Stimulated activated CD4-positive, alpha-beta T cell treated with anti-CD3 and anti-CD28 coated beads, Interleukin-12 subunit alpha, Interleukin-12 subunit beta, amount 100 ng/mL, for 4 hours (primary cell): ENCODE measurements around the gene FAR1.
"Not testable (repeated sequence)": the region's sequence is repeated elsewhere in the genome, so short reads cannot be mapped to it uniquely, and the experiment has no call there.

Experiments used
- DNase-seq: peaks from one replicate; pipeline ENCODE4 v3.0.0-alpha.2; 2020

Gene FAR1

DNA sequence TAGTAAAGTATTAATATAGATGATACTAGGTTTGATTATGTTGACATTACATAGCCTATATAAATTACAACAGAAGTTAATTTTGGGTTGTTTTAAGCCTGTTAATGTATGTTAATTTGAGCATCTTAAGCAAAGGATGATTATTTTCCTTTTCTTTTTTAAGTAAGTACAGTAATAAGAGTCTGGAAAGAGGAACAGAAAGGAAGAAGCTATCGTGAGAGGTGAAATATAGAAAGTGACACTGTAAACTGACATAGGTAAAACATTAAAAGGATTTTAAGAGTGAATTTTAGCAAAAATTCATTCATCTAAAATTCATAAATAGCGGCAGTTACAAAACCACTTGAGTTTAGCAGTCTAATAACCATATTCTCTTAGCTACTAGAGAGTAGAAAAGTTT, 45.5 kb downstream of the FAR1 start:
- DNase-seq, result no peak

- no peak for DNase-seq
Observed at GRCh38 chr11:13717331-13717730, 48.9 kb downstream of the FAR1 start.

GRCh38 chr11:13718394-13718793, 49.9 kb downstream of the FAR1 start:
- no peak for DNase-seq

- DNase-seq, result no peak
Observed at GRCh38 chr11:13720940-13721339, 52.5 kb downstream of the FAR1 start.

GRCh38 chr11:13721760-13722159, 53.3 kb downstream of the FAR1 start:
- no peak for DNase-seq

DNA sequence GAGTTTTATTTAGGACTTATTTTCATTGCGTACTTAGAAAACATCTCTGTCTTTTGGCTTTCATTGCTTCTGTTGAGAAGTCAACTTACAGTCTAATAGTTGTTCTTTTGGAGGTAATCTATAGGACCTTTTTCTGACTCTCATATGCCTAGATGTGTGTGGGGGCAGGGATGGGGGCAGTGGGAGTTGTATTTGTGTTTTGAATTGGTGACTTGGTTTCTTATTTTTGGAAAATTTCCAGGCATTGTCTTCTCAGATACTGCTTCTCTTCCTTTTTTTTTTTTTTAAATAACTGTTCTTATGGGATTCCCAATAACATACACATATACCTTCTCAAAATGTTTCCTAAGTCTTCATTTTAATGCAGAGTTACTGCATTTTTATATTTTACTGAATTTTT, 58.0 kb downstream of the FAR1 start:
- no peak for DNase-seq

- DNase-seq, result no peak
Observed at GRCh38 chr11:13728076-13728475, 59.6 kb downstream of the FAR1 start.

DNA sequence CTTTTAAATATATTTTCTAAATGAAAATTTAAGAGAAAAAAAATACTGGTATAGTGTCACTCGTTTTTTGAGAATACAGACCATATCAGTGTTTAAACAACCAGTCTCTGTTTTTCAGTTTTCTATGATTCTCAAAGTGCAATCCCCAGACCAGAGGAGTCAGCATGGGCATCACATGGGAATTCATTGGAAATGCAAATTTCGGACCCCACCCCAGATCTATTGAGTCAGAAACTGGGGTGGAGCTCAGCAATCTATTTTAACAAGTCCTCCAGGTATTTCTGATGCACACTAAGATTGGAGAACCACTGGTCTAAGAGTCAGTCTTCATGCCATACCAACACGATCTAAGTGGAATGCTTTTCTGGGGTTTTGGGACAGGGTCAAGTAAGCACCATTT, 66.1 kb downstream of the FAR1 start:
- DNase-seq, result no peak

- DNase-seq, result no peak
Observed at GRCh38 chr11:13745165-13745564, 76.7 kb downstream of the FAR1 start.

DNA sequence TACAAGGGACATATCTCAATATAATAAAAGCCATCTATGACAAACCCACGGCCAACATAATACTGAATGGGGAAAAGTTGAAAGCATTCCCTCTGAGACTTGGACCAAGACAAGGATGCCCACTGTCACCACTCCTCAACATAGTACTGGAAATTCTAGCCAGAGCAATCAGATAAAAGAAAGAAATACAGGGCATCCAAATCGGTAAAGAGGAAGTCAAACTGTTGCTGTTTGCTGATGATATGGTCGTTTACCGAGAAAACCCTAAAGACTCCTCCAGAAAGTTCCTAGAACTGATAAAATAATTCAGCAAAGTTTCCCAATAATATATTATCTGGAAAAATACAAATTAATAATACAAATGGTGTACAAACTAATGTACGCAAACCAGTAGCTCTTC, 84.8 kb downstream of the FAR1 start:
- DNase-seq, result not testable (repeated sequence)

DNA sequence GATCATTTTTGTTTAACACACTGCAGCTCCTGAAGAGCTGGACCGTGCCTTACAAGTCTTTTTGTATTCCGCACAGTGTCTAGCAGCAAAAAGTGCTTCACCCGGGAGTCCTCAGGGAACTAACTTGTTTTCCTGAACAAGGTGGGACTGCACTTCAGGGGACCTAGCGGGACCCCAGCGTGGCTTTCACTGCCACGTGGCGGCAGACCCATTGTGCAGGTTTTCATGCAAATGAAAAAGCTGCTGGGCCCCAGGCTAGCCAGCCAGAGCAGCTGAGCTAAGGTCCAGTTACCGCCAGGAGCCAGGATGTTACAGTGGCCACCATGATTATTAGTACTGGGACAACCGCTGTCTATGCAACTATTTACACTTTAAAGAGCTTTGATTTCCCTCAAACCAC, 90.6 kb downstream of the FAR1 start:
- no peak for DNase-seq

DNA sequence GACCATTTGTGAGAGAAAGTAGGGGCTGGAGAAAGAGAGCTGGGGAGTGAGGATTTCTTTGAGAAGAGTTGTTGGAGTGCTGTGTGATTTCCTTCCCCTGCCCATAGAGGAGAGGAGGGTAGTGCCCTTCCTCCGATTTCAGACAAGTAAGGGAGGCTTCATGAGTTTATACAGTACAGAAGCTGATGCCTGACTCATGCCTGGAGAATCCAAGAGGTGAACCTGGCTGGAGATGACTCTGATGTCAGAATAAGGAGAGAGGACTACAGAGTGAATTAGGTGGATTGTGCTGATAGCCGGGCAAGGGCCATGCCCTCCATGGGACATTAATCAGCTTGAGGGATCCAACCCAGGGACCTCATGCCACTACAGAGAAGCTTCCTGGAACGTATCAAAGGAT, 91.6 kb downstream of the FAR1 start:
- DNase-seq, result no peak

DNA sequence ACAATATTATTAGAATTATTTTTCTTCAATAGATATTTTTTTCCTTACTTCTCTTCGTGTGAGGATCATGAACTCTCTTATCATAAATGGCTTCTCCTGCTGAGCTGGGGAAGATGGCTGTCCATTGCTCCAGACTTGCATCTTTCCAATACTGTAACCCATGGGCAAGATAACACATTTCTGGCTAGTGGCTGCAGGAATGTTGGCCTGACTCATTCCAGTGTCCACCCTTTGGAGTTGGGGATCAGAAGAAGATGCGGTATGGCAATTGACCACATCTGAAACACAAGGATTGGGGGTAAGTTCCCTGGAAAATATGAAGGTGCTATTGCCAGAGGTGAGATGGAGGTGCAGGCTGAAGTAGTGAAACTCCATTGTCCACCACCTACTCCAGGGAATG, 92.8 kb downstream of the FAR1 start:
- DNase-seq, result no peak

DNA sequence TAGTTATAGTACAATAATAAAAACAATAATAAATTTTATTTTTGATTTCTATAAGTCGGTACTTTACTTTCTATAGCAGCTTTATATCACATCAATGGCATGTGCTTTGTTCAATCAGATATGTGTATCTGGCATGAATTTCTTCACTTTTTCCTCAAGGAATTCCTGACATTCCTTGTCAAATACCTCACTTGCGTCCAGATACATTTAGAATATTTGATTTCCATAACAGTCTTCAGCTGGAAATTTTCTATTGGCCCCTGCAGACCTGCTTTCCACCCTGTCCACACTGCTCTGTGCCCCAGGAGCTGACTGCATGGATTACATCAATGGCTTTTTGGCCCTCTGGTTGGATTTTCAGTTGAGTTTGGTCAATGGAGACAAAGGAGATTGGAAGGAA, 93.2 kb downstream of the FAR1 start:
- no peak for DNase-seq

DNA sequence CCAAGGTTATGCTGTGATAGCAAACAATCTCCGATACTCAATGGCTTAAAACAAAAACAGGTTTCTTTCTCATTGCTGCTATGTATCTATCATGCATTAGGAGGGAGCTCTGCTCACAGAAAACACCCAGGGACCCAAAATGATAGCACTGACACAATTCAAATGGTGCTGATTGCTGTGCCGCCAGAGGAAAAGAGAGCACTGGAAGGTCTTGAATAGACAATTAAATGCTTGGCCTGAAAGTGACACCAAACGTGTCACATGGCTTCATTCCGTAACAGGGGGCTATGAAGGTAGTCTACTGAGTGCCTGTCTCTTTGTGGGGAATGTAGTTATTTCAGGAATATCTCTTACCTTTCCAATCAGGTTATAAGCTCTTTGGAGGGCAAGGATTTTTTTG, 94.2 kb downstream of the FAR1 start:
- no peak for DNase-seq

DNA sequence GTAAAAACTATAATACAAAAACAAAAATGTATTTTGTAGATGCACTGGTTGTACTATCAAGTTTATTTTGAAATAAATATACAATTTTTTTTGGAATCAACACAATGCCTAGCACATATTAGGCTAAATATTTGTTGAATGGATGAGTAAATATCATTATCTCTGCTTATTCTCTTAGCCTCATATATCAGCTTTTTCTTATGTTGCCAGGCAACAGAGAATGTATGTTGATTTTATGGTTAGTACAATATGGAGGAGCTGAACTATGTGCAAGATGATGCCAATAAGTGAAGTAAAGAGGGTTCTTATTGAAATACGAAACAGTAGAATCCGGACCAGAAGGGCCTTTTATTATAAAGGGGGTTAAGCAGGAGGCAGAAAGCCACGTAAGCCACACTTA, 94.9 kb downstream of the FAR1 start:
- DNase-seq, result no peak

DNA sequence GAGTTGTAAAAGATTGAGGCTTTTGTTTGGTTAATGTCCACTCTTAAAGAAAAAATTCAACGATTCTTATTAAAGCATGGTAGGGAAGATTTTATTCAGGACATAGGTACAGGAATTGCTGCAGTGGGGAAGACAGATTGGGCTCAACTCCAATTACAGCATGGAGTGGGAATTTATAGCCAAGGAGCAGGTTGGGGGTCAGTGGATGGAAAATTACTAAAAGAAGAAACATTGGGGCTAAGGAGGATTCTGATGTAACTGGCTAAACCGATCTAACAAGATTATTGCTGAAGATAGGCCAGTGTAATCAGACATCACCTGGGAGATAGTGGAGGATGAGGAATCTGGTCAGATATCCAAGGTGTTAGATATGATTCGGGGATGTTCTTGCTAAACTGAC, 97.4 kb downstream of the FAR1 start:
- no peak for DNase-seq

DNA sequence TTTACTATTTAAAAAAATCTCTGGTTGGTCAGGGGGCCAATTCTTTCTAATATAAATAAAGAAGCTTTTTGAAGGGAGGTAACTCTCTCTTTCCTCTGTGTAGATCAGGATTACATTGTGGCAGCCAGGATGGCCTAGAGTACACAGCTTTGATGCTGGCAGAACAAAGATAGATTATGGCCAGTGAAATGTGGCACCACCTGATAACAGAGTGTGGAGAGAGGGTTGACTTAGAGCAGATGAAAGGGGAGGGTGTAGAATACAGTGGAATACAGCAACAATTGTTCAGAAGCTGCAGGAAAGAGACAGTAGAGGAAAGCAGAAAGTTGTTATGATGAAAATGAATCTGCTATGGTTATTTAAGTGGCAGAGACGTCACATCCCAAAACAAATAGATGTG, 99.0 kb downstream of the FAR1 start:
- no peak for DNase-seq

DNA sequence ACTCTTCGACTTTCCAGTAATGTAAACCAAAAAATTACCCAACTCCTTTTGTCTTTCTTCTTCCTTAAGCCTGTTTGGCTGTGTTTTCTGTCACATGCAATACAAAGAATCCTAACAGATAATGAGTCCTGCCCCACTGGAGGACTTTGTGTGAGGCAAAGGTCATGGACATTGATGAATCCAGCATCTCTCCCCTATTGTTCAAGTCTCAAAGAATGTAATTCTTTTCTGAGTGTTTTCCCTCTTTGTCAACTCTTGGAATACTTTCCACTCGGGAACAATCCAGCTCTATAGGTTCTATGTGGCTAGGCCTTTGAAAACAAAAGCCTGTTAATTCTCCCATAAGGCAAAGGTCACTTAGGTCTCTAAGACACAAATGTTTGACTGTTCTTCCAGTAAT, 100.7 kb downstream of the FAR1 start:
- DNase-seq, result no peak

- no peak for DNase-seq
Observed at GRCh38 chr11:13771151-13771550, 102.7 kb downstream of the FAR1 start.

DNA sequence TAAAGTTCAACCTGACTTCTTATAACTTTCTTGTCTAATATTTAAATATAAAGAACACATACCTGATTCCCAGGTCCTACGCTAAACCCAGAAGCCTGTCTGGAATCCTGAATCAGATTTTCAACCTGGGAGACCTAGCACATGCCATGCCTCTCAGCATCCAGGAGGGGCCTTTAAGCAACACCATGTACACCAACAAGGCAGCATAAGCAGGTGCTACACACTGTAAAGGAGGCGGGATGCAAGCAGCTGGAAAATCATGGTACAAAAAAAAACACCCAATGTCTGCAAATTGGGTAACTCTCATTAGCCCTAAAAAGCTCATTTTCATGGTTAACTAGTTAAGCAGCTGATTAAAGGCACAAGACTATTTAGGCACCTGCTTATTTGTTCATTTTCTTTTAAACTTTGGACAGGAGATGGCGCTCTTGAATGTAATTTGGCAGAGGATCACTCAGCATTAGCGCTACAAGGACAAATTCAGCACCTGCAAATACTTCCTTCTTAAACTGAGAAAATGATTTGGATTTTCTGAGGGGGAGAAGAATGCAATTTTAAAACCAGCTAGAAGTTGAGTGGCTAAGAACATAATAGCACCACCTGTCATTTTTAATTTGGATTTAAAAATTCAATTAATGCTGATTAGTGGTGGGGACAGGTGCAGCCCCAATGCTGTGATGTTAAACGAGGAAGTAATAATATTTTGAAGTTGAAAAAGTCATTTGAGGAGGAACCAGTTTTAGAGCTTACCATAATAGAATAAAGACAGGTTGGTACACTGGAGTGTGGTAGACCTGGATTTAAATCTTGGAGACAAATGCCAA, 104.0 kb downstream of the FAR1 start:
- DNase-seq, result no peak

GRCh38 chr11:13775471-13775870, 107.0 kb downstream of the FAR1 start:
- no peak for DNase-seq

- DNase-seq, result no peak
Observed at GRCh38 chr11:13776134-13776815, 107.8 kb downstream of the FAR1 start.

GRCh38 chr11:13777341-13777985, 109.0 kb downstream of the FAR1 start:
- no peak for DNase-seq
